Transverse colon (tissue), 4 donors: ENCODE measurements around the gene HDAC4. TPM values are rescaled to one million over a fixed set of nuclear protein-coding genes. Genes with fewer than 3 reads are reported as not detected.

Experiments
- DNase-seq: peaks from one replicate; pipeline ENCODE4 v3.0.0-alpha.2; 2019
- H3K27ac ChIP-seq, 4 donors: fragments of 200-600 bp; sonication (generic); 2 replicates each; pipeline ENCODE4 v1.5.1; 2016 to 2018; ENCODE audit warnings: inconsistent platforms in 4 of 4
- H3K27me3 ChIP-seq: fragments of 200-600 bp; sonication (generic); 2 replicates; pipeline ENCODE4 v1.5.1; 2017; ENCODE audit warnings: inconsistent platforms
- H3K36me3 ChIP-seq, 4 donors: fragments of 200-600 bp; sonication (generic); 2 replicates each; pipeline ENCODE4 v1.5.1; 2017 to 2019; ENCODE audit warnings: inconsistent platforms in 4 of 4
- H3K4me1 ChIP-seq, 4 donors: fragments of 200-600 bp; sonication (generic); 2 replicates each; pipeline ENCODE4 v1.5.1; 2017 to 2020; ENCODE audit warnings: inconsistent platforms in 4 of 4
- H3K4me3 ChIP-seq, 4 donors: fragments of 200-600 bp; sonication (generic); 1 replicate in 1 of 4; 2 replicates in 3 of 4; pipeline versions ENCODE4 v1.5.1 to v1.6.1; 2017 to 2019; ENCODE audit warnings: inconsistent platforms in 4 of 4
- H3K9me3 ChIP-seq, 2 donors: fragments of 200-600 bp; sonication (generic); 2 replicates each; pipeline ENCODE4 v1.5.1; 2017 to 2019; ENCODE audit warnings: inconsistent platforms in 2 of 2
- CTCF ChIP-seq, 5 experiments: fragments of 200-600 bp in 3 of 5; fragments of 450-650 bp in 2 of 5; sonication (generic) in 3 of 5; IDR thresholded peaks; 1 replicate in 2 of 5; 2 replicates in 3 of 5; pipeline ENCODE4 v1.5.1; 2016 to 2017; ENCODE audit warnings: antibody characterized with exemption in 5 of 5, inconsistent platforms in 3 of 5, mild to moderate bottlenecking in 2 of 5, moderate library complexity in 1 of 5
- EP300 ChIP-seq: sonication (generic); formaldehyde crosslinking; IDR thresholded peaks from one replicate; pipeline ENCODE4 v1.6.1; 2017; ENCODE audit warnings: antibody characterized with exemption, low read depth
- POLR2A ChIP-seq: fragments of 450-650 bp; IDR thresholded peaks from one replicate; pipeline ENCODE4 v1.6.1; 2016; ENCODE audit warnings: antibody characterized with exemption, mild to moderate bottlenecking, moderate library complexity
- POLR2AphosphoS5 ChIP-seq, 3 donors: sonication (generic); formaldehyde crosslinking; IDR thresholded peaks; one replicate each; pipeline ENCODE4 v1.6.1; 2016; ENCODE audit warnings: antibody characterized with exemption in 3 of 3
- WGBS, 2 donors: methylation state at CpG; one replicate each; pipeline ENCODE4 v1.1.5; 2018; ENCODE audit warnings: low coverage in 1 of 2; 5-methylcytosine and 5-hydroxymethylcytosine counted together
- in situ Hi-C, 4 donors: fragments of 200-750 bp; cut with MboI; loops; one replicate each; pipeline versions ENCODE4 v1.15.0 to v1.15.1; 2017; ENCODE audit warnings: low sequenced_read_pairs in 3 of 4, low pct_ligation_motif_present in 1 of 4, low pct_unique_long_range_greater_than_20kb in 1 of 4
- intact Hi-C: fragments of 100-400 bp; cut with DNase I; formaldehyde crosslinking; loops from one replicate; pipeline ENCODE4 v1.15.1; 2023; ENCODE audit warnings: low total_unique reads
- total RNA-seq, 4 donors: library from RNA; depleted of rRNA; stranded (reverse); fragments of >200 nt; gene quantifications; one replicate each; pipeline ENCODE4 v1.1.0, GENCODE V29; 2016

HDAC4 gene
- total RNA-seq, 4 donors from 2014 or later, result 33.9 to 192 (median 112) TPM

- in situ Hi-C loops (no loop called here), intact Hi-C loops (no loop called here)
- Histone ChIP-seq H3K27ac (peak overlapping the region in 2 of 4 donors; percentile 56 to 73), H3K27me3 (no peaks in the 10 kb centered on the region), H3K9me3 (no peaks in the 10 kb centered on the region), H3K36me3 (no peaks in the 10 kb centered on the region), H3K4me1 (peaks cover 17 to 57% (median 46%) of the 10 kb centered on the region in 4 donors), H3K4me3 (no peak overlapping the region)
- TF ChIP-seq EP300 (no peak), CTCF (IDR thresholded peaks at IDR 0.05) (no peak), POLR2A (no peak), POLR2AphosphoS5 (IDR thresholded peaks at IDR 0.05) (no peak)
- peak; percentile 8 for DNase-seq
- 89% methylated on average over 28 of the region's 31 CpGs; no CpG with 5 or more reads in 1 of the 2 donors for WGBS, 2 donors
Observed at GRCh38 chr2:239283961-239284795, 116.6 kb downstream of the HDAC4 start.

GRCh38 chr2:239283288-239283945, 117.4 kb downstream of the HDAC4 start:
- in situ Hi-C loops (no loop called here), intact Hi-C loops (no loop called here)
- no peak for TF ChIP-seq POLR2A
- no peak for TF ChIP-seq EP300
- no peak for TF ChIP-seq CTCF (IDR thresholded peaks at IDR 0.05)
- TF ChIP-seq POLR2AphosphoS5 (IDR thresholded peaks at IDR 0.05), result no peak
- Histone ChIP-seq H3K4me3 (no peak overlapping the region), H3K27me3 (no peaks in the 10 kb centered on the region), H3K9me3 (no peaks in the 10 kb centered on the region), H3K4me1 (peaks cover 17 to 55% (median 45%) of the 10 kb centered on the region in 4 donors), H3K36me3 (no peaks in the 10 kb centered on the region), H3K27ac (no peak overlapping the region)
- 95 to 97% methylated on average over 10 to 29 of the region's 29 CpGs for WGBS, 2 donors
- no peak for DNase-seq

DNA sequence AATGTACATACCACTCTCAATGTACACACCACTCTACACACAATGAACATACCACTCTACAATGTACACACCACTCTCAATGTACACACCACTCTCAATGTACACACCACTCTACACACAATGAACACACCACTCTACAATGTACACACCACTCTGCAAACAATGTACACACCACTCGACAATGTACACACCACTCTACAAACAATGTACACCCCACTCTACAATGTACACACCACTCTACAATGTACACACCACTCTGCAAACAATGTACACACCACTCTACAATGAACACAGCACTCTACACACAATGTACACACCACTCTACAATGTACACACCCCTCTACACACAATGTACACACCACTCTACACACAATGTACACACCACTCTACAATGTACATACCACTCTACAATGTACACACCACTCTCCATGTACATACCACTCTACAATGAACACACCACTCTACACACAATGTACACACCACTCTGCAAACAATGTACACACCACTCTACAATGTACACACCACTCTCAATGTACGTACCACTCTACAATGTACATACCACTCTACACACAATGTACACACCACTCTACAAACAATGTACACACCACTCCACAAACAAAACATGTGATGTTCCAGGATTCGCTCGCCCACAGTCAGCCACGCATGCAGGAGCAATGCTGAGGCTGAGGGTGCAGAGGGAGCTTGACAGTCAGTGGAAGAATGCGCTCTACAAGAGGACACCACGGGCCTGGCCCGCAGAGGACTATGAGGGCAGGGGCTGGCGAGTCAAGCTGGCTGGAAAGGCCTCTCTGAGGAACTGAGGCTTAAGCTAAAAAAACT, 118.2 kb downstream of the HDAC4 start:
- Histone ChIP-seq H3K36me3 (no peaks in the 10 kb centered on the region), H3K4me1 (peaks cover 17 to 48% (median 40%) of the 10 kb centered on the region in 4 donors), H3K9me3 (no peaks in the 10 kb centered on the region), H3K27me3 (no peaks in the 10 kb centered on the region), H3K4me3 (no peak overlapping the region), H3K27ac (no peak overlapping the region)
- 94 to 97% methylated on average over 5 to 9 of the region's 9 CpGs for WGBS, 2 donors
- intact Hi-C loops, result no loop called here
- in situ Hi-C loops, result no loop called here
- TF ChIP-seq POLR2AphosphoS5 (IDR thresholded peaks at IDR 0.05), result no peak
- TF ChIP-seq POLR2A, result no peak
- no peak for TF ChIP-seq CTCF (IDR thresholded peaks at IDR 0.05)
- TF ChIP-seq EP300, result no peak
- DNase-seq, result no peak
